H9 (cell line): ENCODE results near the gene OR52B6. TPM values are rescaled to one million over a fixed set of nuclear protein-coding genes. Genes with fewer than 3 reads are reported as not detected.

Experiments
- DNase-seq: peaks from one replicate; pipeline ENCODE4 v3.0.0-alpha.2; 2017
- H2AFZ ChIP-seq: one replicate; pipeline ENCODE4 v1.6.1; 2013; ENCODE audit warnings: mild to moderate bottlenecking, low read length, control low read depth, moderate library complexity
- H2AK5ac ChIP-seq: 2 replicates; pipeline ENCODE4 v1.6.1; 2013; ENCODE audit warnings: low read length, control low read depth, mixed read lengths; ENCODE audit not compliant: insufficient read length
- H2BK120ac ChIP-seq: one replicate; pipeline ENCODE4 v1.6.1; 2013; ENCODE audit warnings: low read depth, mild to moderate bottlenecking, low read length, control low read depth, inconsistent platforms; ENCODE audit not compliant: poor library complexity, severe bottlenecking
- H2BK12ac ChIP-seq: 2 replicates; pipeline ENCODE4 v1.6.1; 2013; ENCODE audit warnings: low read length, control low read depth, mixed read lengths, low read depth; ENCODE audit not compliant: insufficient read length
- H2BK15ac ChIP-seq: 2 replicates; pipeline ENCODE4 v1.6.1; 2013; ENCODE audit warnings: low read depth, low read length, control low read depth
- H2BK20ac ChIP-seq: one replicate; pipeline ENCODE4 v1.6.1; 2013; ENCODE audit warnings: low read depth, mild to moderate bottlenecking, low read length, control low read depth, inconsistent platforms; ENCODE audit not compliant: poor library complexity, severe bottlenecking
- H2BK5ac ChIP-seq: 2 replicates; pipeline ENCODE4 v1.6.1; 2013; ENCODE audit warnings: low read length, control low read depth, mixed read lengths; ENCODE audit not compliant: insufficient read length
- H3K14ac ChIP-seq: 2 replicates; pipeline ENCODE4 v1.6.1; 2013; ENCODE audit warnings: low read length, control low read depth; ENCODE audit not compliant: insufficient read depth
- H3K18ac ChIP-seq: 2 replicates; pipeline ENCODE4 v1.6.1; 2013; ENCODE audit warnings: low read depth, mild to moderate bottlenecking, mixed read lengths, low read length, control low read depth; ENCODE audit not compliant: insufficient read length
- H3K23ac ChIP-seq: 2 replicates; pipeline ENCODE4 v1.6.1; 2013; ENCODE audit warnings: low read length, control low read depth, mixed read lengths, low read depth; ENCODE audit not compliant: insufficient read length
- H3K23me2 ChIP-seq: 2 replicates; pipeline ENCODE4 v1.6.1; 2013; ENCODE audit warnings: low read depth, mild to moderate bottlenecking, mixed read lengths, low read length, control low read depth; ENCODE audit not compliant: insufficient read length, poor library complexity, severe bottlenecking
- H3K27ac ChIP-seq: 2 replicates; pipeline ENCODE4 v1.5.1; 2013; ENCODE audit warnings: low read length, control low read depth, mixed read lengths, low read depth; ENCODE audit not compliant: insufficient read length
- H3K27me3 ChIP-seq: 2 replicates; pipeline ENCODE4 v1.6.1; 2013; ENCODE audit warnings: low read length, control low read depth, inconsistent platforms; ENCODE audit not compliant: insufficient read depth
- H3K4ac ChIP-seq: 2 replicates; pipeline ENCODE4 v1.6.1; 2013; ENCODE audit warnings: low read depth, mild to moderate bottlenecking, control low read depth, inconsistent platforms, low read length, moderate library complexity
- H3K4me1 ChIP-seq: 2 replicates; pipeline ENCODE4 v1.6.1; 2013; ENCODE audit warnings: low read length, control low read depth, inconsistent platforms; ENCODE audit not compliant: insufficient read depth
- H3K4me2 ChIP-seq: 2 replicates; pipeline ENCODE4 v1.6.1; 2013; ENCODE audit warnings: low read length, control low read depth, mixed read lengths; ENCODE audit not compliant: insufficient read length, insufficient read depth
- H3K56ac ChIP-seq: 2 replicates; pipeline ENCODE4 v1.6.1; 2013; ENCODE audit warnings: low read depth, mild to moderate bottlenecking, mixed read lengths, low read length, control low read depth; ENCODE audit not compliant: insufficient read length
- H3K79me1 ChIP-seq: 2 replicates; pipeline ENCODE4 v1.6.1; 2013; ENCODE audit warnings: low read depth, mild to moderate bottlenecking, moderate library complexity, low read length, control low read depth, inconsistent platforms; ENCODE audit not compliant: insufficient read depth, poor library complexity, severe bottlenecking
- H3K79me2 ChIP-seq: 2 replicates; pipeline ENCODE4 v1.6.1; 2013; ENCODE audit warnings: low read length, control low read depth, inconsistent platforms; ENCODE audit not compliant: insufficient read depth
- H3K9ac ChIP-seq: 2 replicates; pipeline ENCODE4 v1.6.1; 2013; ENCODE audit warnings: low read length, control low read depth, mixed read lengths; ENCODE audit not compliant: insufficient read length; ENCODE audit errors: extremely low read depth
- H3K9me3 ChIP-seq: one replicate; pipeline ENCODE4 v1.6.1; 2013; ENCODE audit warnings: low read depth, low read length, inconsistent platforms; ENCODE audit not compliant: control insufficient read depth
- H3T11ph ChIP-seq: one replicate; pipeline ENCODE4 v1.6.1; 2013; ENCODE audit warnings: mild to moderate bottlenecking, low read length, control low read depth, inconsistent platforms
- H4K20me1 ChIP-seq: one replicate; pipeline ENCODE4 v1.6.1; 2013; ENCODE audit not compliant: control insufficient read depth, insufficient read length, insufficient read depth
- H4K5ac ChIP-seq: 2 replicates; pipeline ENCODE4 v1.6.1; 2013; ENCODE audit warnings: low read depth, mild to moderate bottlenecking, mixed read lengths, low read length, control low read depth; ENCODE audit not compliant: insufficient read length
- H4K8ac ChIP-seq: replicated peaks from 2 replicates; pipeline ENCODE4 v1.6.1; 2013; ENCODE audit warnings: low read length, control low read depth, mixed read lengths, low read depth; ENCODE audit not compliant: insufficient read length
- H4K91ac ChIP-seq: 2 replicates; pipeline ENCODE4 v1.6.1; 2013; ENCODE audit warnings: low read depth, mild to moderate bottlenecking, moderate library complexity, mixed read lengths, low read length, control low read depth; ENCODE audit not compliant: insufficient read length
- H3K27ac Mint-ChIP-seq, 3 experiments: 2 replicates in 2 of 3; 3 replicates in 1 of 3; pipeline ENCODE4 v1.8.0; 2020 to 2021; ENCODE audit warnings: mixed read lengths in 3 of 3, mild to moderate bottlenecking in 1 of 3, moderate library complexity in 1 of 3
- H3K27me3 Mint-ChIP-seq: 2 replicates; pipeline ENCODE4 v1.8.0; 2021; ENCODE audit warnings: low read depth, mild to moderate bottlenecking, moderate library complexity, mixed read lengths
- H3K36me3 Mint-ChIP-seq, 3 experiments: 2 replicates in 2 of 3; 3 replicates in 1 of 3; pipeline ENCODE4 v1.8.0; 2020 to 2021; ENCODE audit warnings: low read depth in 3 of 3, mixed read lengths in 3 of 3; ENCODE audit not compliant: insufficient read depth in 1 of 3
- H3K4me1 Mint-ChIP-seq, 2 experiments: 2 replicates each; pipeline ENCODE4 v1.8.0; 2020; ENCODE audit warnings: mixed read lengths in 2 of 2
- H3K4me3 Mint-ChIP-seq, 2 experiments: 2 replicates in 1 of 2; 3 replicates in 1 of 2; pipeline ENCODE4 v1.8.0; 2020 to 2021; ENCODE audit warnings: mild to moderate bottlenecking in 2 of 2, mixed read lengths in 2 of 2, moderate library complexity in 1 of 2
- H3K9me3 Mint-ChIP-seq, 2 experiments: 2 replicates in 1 of 2; 3 replicates in 1 of 2; pipeline ENCODE4 v1.8.0; 2020; ENCODE audit warnings: mild to moderate bottlenecking in 2 of 2, mixed read lengths in 2 of 2, moderate library complexity in 1 of 2
- CTCF ChIP-seq: fragments of 200-600 bp; sonication (generic); conservative IDR thresholded peaks from 3 replicates; pipeline ENCODE4 v1.8.0; 2021; ENCODE audit warnings: antibody characterized with exemption, mild to moderate bottlenecking
- WGBS: extraction: QIAGEN DNeasy Blood & Tissue Kit; methylation state at CpG from one replicate; pipeline ENCODE4 v1.1.7; 2013; ENCODE audit warnings: missing lambda C conversion rate, low lambda C conversion rate, mixed read lengths; ENCODE audit not compliant: insufficient read length; ENCODE audit errors: extremely low coverage; 5-methylcytosine and 5-hydroxymethylcytosine counted together
- total RNA-seq: library from RNA; stranded (reverse); gene quantifications from 2 replicates; pipeline ENCODE4 v1.2.1, GENCODE V29; 2021

Gene OR52B6
- total RNA-seq, 1 experiment from 2014 or later = not detected

GRCh38 chr11:5557751-5558150 is 22.9 kb upstream of the OR52B6 start:
- no peak overlapping the region for H3K9ac ChIP-seq
- no peaks in the 10 kb centered on the region for H3K79me2 ChIP-seq
- no peak overlapping the region for H3K27ac ChIP-seq
- H2BK5ac ChIP-seq = no peak overlapping the region
- no CpG with 5 or more reads among the region's 3 CpGs for WGBS
- H4K20me1 ChIP-seq = no peaks in the 10 kb centered on the region
- no peak overlapping the region for H3K56ac ChIP-seq
- H3K4me1 ChIP-seq = peaks cover 5% of the 10 kb centered on the region; the same call in 1 of the 2 replicates
- no peak overlapping the region for H2BK120ac ChIP-seq
- peaks cover 0 to 8% of the 10 kb centered on the region in 2 experiments; a peak in 2 of 4 replicates for H3K4me1 Mint-ChIP-seq
- H3K79me1 ChIP-seq = no peaks in the 10 kb centered on the region
- no peak overlapping the region for H2BK20ac ChIP-seq
- H4K5ac ChIP-seq = no peak overlapping the region
- no peaks in the 10 kb centered on the region for H3K36me3 Mint-ChIP-seq
- no peak overlapping the region for H2AFZ ChIP-seq
- no peak overlapping the region for H2BK15ac ChIP-seq
- no peak overlapping the region for H3K4ac ChIP-seq
- no peaks in the 10 kb centered on the region; the same call in 1 of the 2 replicates for H3K27me3 Mint-ChIP-seq
- H3K9me3 ChIP-seq = no peaks in the 10 kb centered on the region
- H2BK12ac ChIP-seq = no peak overlapping the region
- no peak overlapping the region for H3K18ac ChIP-seq
- no peak overlapping the region for H3K4me3 Mint-ChIP-seq
- H3K23me2 ChIP-seq = no peaks in the 10 kb centered on the region
- DNase-seq = no peak
- no peak overlapping the region for H2AK5ac ChIP-seq
- no peak overlapping the region for H4K8ac ChIP-seq
- H3K27ac Mint-ChIP-seq = no peak overlapping the region
- H4K91ac ChIP-seq = no peak overlapping the region
- H3K4me2 ChIP-seq = no peak overlapping the region
- no peak overlapping the region for H3K14ac ChIP-seq
- H3K23ac ChIP-seq = no peak overlapping the region
- no peaks in the 10 kb centered on the region for H3K9me3 Mint-ChIP-seq
- H3T11ph ChIP-seq = no peak overlapping the region
- TF ChIP-seq CTCF = no peak
- no peaks in the 10 kb centered on the region for H3K27me3 ChIP-seq
